NCI-H774 (cell line): ENCODE data around the gene AMTN.
"Not testable (repeated sequence)": the region's sequence is repeated elsewhere in the genome, so short reads cannot be mapped to it uniquely, and the experiment has no call there.

Experiments
- DNase-seq: peaks from one replicate; lab custom pipeline; 2025; lab: John Stamatoyannopoulos, UW

The AMTN gene

GRCh38 chr4:70518269-70518668 is at the start of gene AMTN:
AMTN (plus strand) TSS chr4:70518569; CDS start chr4:70518778, 209 bp downstream.
- no peak for DNase-seq

- no peak for DNase-seq
Observed at GRCh38 chr4:70471897-70472296, 46.5 kb upstream of the AMTN start, which contains the start of gene MUC7. MUC7 (plus strand) TSS chr4:70472197; CDS start chr4:70474022, 1,825 bp downstream.

- no peak for DNase-seq
Observed at GRCh38 chr4:70473679-70474078, 44.7 kb upstream of the AMTN start.

- no peak for DNase-seq
Observed at GRCh38 chr4:70488748-70489147, 29.6 kb upstream of the AMTN start.

- no peak for DNase-seq
Observed at GRCh38 chr4:70496231-70496630, 22.1 kb upstream of the AMTN start.

- not testable (repeated sequence) for DNase-seq
Observed at GRCh38 chr4:70501838-70502237, 16.5 kb upstream of the AMTN start.

- no peak for DNase-seq
Observed at GRCh38 chr4:70504733-70505132, 13.6 kb upstream of the AMTN start.

- peak; percentile 49 for DNase-seq
Observed at GRCh38 chr4:70505151-70505748, 13.1 kb upstream of the AMTN start.

- DNase-seq = no peak
Observed at GRCh38 chr4:70508801-70509200, 9.6 kb upstream of the AMTN start.

GRCh38 chr4:70511365-70511764 is 7.0 kb upstream of the AMTN start:
- no peak for DNase-seq

GRCh38 chr4:70515367-70516250 is 2.8 kb upstream of the AMTN start:
- no peak for DNase-seq

GRCh38 chr4:70518716-70519115 is 347 bp downstream of the AMTN start:
- DNase-seq = no peak

- DNase-seq = no peak
Observed at GRCh38 chr4:70522626-70523025, 4.3 kb downstream of the AMTN start.

- no peak for DNase-seq
Observed at GRCh38 chr4:70530997-70531396, 12.6 kb downstream of the AMTN start.

- no peak for DNase-seq
Observed at GRCh38 chr4:70531981-70532380, 13.6 kb downstream of the AMTN start.

GRCh38 chr4:70533211-70533610 is 14.8 kb downstream of the AMTN start:
- no peak for DNase-seq

- no peak for DNase-seq
Observed at GRCh38 chr4:70533791-70534190, 15.4 kb downstream of the AMTN start.

GRCh38 chr4:70534886-70535285 is 16.5 kb downstream of the AMTN start:
- DNase-seq = not testable (repeated sequence)

- no peak for DNase-seq
Observed at GRCh38 chr4:70538869-70539268, 20.5 kb downstream of the AMTN start.

- DNase-seq = no peak
Observed at GRCh38 chr4:70544279-70544868, 26.0 kb downstream of the AMTN start.

- DNase-seq = no peak
Observed at GRCh38 chr4:70556856-70557255, 38.5 kb downstream of the AMTN start.

GRCh38 chr4:70559211-70559830 is 41.0 kb downstream of the AMTN start:
- DNase-seq = peak; percentile 49

- no peak for DNase-seq
Observed at GRCh38 chr4:70559924-70560323, 41.6 kb downstream of the AMTN start.
